Omental fat pad (tissue), 4 donors: ENCODE measurements around the gene LRP11. TPM values are rescaled to one million over a fixed set of nuclear protein-coding genes. Genes with fewer than 3 reads are reported as not detected.

Source experiments
- ATAC-seq: fragments of 150-250 bp; one replicate; pipeline ENCODE4 v1.9.1; 2016; ENCODE audit warnings: mild to moderate bottlenecking, moderate library complexity; ENCODE audit not compliant: low FRiP score
- DNase-seq: peaks from one replicate; pipeline ENCODE4 v3.0.0-alpha.2; 2019; ENCODE audit warnings: low spot score
- total RNA-seq, 4 donors: library from RNA; depleted of rRNA; stranded (reverse); fragments of >200 nt; gene quantifications; one replicate each; pipeline ENCODE4 v1.1.0, GENCODE V29; 2016
- TF ChIP-seq, protein P1 (sequence below), 3 donors: fragments of 450-650 bp; IDR thresholded peaks; one replicate each; pipeline ENCODE4 v1.5.1; 2016 to 2017; ENCODE audit warnings: antibody characterized with exemption in 3 of 3, mild to moderate bottlenecking in 3 of 3, moderate library complexity in 2 of 3

The LRP11 gene
- total RNA-seq, 4 donors from 2014 or later: 30.5 to 39.4 (median 33.5) TPM

DNA sequence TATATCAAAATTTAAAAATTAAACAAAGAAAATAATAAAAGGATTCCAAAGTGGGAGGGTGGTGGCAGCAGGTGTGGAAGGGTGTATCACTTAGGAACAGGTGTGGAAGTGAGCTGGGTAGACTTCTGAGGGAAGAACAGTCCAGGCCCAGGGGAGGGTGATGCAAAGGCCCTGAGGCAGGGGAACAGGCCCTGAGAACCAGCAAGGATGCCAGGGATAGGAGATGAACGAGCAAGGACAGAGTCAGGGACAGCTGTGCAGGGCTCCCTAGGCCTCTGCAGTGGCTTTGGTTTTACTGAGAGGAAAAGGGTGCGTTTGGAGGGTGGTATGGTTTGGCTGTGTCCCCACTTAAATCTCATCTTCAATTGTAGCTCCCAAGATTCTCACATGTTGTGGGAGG is 43.2 kb upstream of the LRP11 start:
- TF ChIP-seq, protein P1, sequence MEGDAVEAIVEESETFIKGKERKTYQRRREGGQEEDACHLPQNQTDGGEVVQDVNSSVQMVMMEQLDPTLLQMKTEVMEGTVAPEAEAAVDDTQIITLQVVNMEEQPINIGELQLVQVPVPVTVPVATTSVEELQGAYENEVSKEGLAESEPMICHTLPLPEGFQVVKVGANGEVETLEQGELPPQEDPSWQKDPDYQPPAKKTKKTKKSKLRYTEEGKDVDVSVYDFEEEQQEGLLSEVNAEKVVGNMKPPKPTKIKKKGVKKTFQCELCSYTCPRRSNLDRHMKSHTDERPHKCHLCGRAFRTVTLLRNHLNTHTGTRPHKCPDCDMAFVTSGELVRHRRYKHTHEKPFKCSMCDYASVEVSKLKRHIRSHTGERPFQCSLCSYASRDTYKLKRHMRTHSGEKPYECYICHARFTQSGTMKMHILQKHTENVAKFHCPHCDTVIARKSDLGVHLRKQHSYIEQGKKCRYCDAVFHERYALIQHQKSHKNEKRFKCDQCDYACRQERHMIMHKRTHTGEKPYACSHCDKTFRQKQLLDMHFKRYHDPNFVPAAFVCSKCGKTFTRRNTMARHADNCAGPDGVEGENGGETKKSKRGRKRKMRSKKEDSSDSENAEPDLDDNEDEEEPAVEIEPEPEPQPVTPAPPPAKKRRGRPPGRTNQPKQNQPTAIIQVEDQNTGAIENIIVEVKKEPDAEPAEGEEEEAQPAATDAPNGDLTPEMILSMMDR (IDR thresholded peaks at IDR 0.05): no peak
- ATAC-seq (no peak), DNase-seq (no peak)

DNA sequence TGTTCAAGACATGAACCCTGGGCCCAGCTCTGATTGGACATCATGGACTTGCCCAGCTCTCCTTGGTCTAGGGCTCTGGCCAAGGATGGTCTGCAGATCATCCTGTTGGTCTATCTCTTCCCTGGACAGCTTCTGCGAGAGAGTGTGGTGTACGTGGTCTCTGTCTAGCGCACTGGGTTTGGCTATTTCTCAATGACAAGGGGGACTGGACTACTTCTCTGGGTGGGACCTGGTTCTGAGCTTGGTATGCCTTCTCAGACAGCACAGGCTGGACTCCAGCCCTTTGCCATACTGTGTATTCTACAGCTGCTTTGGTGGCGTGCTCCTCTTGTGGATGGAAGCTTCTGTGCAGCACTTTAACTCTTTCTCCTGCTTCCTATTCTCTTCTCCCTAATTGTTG is 42.2 kb upstream of the LRP11 start:
- ATAC-seq: no peak
- TF ChIP-seq, protein P1 (IDR thresholded peaks at IDR 0.05): no peak
- no peak for DNase-seq

DNA sequence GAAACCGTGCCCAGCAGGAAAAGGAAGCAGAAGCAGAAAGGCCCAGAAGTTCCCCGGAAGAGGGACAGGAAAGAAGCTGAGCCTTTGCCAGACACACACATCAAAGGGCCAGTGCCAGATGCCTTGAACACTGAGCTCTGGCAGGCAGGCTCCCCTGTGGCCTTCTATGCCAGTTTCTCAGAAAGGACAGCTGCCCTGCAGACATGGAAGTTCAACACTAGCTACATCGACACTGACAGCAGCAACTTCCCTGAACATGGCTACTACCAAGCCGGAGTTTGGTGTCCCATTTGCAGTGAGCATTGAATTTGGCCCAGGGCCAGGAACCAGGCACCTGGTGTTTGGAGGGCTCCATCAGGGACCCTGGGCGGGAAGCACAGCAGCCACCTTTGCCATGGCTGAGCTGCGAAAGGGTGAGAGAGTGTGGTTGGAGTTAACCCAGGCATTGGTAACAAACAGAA is 41.8 kb upstream of the LRP11 start:
- DNase-seq: no peak
- no peak for ATAC-seq
- TF ChIP-seq, protein P1 (IDR thresholded peaks at IDR 0.05): no peak

DNA sequence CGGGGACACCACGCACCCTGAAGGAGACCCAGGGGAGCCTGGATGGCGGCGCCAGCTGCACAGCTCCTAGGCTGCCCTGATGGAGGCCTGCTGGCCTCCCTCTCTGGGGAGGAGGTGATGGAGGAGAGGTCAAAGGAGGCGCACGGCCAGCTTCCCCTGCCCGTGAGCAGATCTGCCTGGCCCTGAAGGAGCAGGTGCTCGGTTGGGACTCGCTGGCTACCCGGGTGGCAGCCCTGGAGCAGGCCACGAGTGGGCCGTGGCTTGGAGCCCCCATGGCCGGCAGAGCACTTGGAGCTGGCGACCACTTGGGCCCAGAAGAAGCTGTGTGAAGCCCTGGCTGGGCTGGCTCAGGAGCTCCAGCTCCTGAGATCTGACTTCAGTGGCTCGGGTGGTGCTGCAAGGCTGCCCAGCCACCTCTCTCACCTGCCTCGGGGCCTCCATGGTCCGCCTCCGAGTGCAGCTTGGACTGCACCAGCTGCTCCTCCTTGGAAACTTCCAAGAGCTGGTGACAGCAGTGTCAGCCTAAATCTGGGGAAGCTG is 41.3 kb upstream of the LRP11 start:
- ATAC-seq: no peak
- DNase-seq: no peak
- TF ChIP-seq, protein P1 (IDR thresholded peaks at IDR 0.05): no peak

DNA sequence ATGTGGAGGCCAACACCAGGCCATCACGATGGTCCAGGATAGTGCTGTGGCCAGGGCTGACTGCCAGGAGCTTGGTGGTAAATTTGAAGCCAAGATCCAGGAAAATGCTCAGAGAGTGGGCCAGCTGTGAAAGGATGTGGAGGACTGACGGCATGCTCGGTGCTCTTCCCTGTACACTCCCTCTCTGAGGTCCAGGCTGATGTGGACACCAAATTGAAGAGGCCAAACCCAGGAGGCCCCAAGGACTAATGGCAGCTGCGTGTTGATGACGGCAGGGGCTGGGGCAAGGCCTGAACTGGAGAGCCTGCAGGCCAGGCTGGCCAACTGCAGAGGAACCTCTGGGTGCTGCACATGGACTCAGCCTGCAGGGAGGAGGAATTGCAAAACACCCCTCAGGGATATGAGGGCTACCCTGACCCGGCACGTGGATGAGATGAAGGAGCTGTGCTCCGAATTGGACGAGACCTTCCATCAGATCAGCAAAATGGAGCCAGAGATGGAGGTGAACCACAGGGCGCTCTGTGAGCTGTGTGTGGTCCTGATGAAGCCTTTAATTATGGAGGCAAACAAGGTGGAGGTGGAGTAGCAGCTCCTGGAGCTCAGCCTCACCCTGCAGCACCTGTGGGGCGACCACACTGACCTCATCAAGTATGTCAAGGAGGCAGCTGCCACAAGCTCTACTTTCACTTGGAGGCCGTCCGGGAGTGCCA is 40.7 kb upstream of the LRP11 start:
- DNase-seq (no peak), ATAC-seq (no peak)
- TF ChIP-seq, protein P1 (IDR thresholded peaks at IDR 0.05): no peak

DNA sequence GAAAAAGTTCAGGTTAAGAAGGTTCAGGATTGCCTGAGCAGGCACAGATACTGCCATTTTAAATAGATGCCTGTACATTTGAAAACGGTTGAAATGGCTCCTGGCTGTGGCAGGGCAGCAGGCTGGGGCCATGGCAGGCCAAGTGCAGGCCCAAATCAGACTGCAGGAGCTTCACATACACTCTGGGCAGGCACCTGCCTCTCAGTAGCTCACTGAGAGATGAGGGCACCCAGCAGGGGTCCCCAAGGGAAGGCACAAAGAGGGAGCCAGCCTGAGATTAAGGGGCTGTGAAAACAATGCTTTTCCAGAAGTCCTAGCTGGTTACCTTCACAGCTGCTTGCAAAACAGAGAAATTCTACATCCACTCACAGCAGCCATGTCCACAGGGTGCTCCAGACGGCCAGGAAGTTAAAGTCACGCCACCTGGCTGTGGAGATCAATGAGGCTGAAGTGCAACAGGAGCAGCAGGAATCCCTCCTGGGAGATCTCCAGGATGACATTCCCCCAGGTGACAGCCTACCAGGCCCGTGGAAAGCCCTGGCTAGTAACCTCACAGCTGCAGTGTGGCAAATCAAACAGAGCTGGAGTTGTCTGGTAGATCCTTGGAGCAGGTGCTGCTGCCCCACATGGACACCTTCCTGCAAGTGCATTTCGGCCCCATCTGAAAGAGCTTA is 39.9 kb upstream of the LRP11 start:
- DNase-seq (no peak), ATAC-seq (no peak)
- TF ChIP-seq, protein P1 (IDR thresholded peaks at IDR 0.05): no peak
